Breast epithelium (tissue), 3 donors: ENCODE results near the gene TRAF3IP1.

Source experiments
- CTCF ChIP-seq, 3 donors: fragments of 450-650 bp; IDR thresholded peaks; one replicate each; pipeline ENCODE4 v1.5.1; 2016 to 2017; ENCODE audit warnings: antibody characterized with exemption in 3 of 3, mild to moderate bottlenecking in 3 of 3, moderate library complexity in 3 of 3
- POLR2A ChIP-seq: fragments of 450-650 bp; IDR thresholded peaks from one replicate; pipeline ENCODE4 v1.6.1; 2016; ENCODE audit warnings: antibody characterized with exemption, mild to moderate bottlenecking, moderate library complexity
- POLR2AphosphoS5 ChIP-seq, 3 donors: sonication (generic); formaldehyde crosslinking; IDR thresholded peaks; one replicate each; pipeline ENCODE4 v1.6.1; 2017; ENCODE audit warnings: antibody characterized with exemption in 3 of 3

- TF ChIP-seq CTCF (IDR thresholded peaks at IDR 0.05) (no peak), POLR2AphosphoS5 (IDR thresholded peaks at IDR 0.05) (no peak), POLR2A (no peak)
These were observed 110.5 kb downstream of the TRAF3IP1 start for GRCh38 chr2:238430781-238431180.
